HG03139 (cell line): ENCODE results near the gene RBFOX1.

Experiments used
- ATAC-seq: cut with Tn5 transposase; IDR thresholded peaks from one replicate; pipeline ENCODE4 v1.9.1; 2021; ENCODE audit not compliant: unreplicated experiment

RBFOX1 gene

GRCh38 chr16:7334801-7335560 is 2.3 kb downstream of the RBFOX1 start:
- no peak for ATAC-seq

GRCh38 chr16:7335991-7336634 is 3.5 kb downstream of the RBFOX1 start:
- ATAC-seq, result no peak

- ATAC-seq, result no peak
Observed at GRCh38 chr16:7336742-7337141, 4.1 kb downstream of the RBFOX1 start.

GRCh38 chr16:7338826-7339225 is 6.2 kb downstream of the RBFOX1 start:
- no peak for ATAC-seq

DNA sequence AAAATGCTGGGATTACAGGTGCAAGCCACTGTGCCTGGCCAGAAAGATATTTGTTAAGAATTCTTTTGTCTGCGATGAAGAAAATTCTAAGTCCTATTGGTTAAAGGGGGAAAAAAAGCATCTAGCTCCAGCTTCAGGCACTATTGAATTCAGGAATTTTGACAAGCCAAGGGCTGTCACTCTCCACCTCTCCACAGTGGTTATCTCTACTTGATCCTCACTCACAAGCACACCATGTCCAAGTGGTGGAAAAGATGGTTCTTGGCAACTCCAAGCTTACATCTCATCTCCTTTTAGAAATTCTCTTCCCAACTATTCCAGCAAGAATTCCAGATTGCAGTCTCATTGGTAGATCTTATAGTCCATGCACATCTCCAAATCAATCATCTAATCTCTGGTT is 7.1 kb downstream of the RBFOX1 start:
- ATAC-seq, result no peak

DNA sequence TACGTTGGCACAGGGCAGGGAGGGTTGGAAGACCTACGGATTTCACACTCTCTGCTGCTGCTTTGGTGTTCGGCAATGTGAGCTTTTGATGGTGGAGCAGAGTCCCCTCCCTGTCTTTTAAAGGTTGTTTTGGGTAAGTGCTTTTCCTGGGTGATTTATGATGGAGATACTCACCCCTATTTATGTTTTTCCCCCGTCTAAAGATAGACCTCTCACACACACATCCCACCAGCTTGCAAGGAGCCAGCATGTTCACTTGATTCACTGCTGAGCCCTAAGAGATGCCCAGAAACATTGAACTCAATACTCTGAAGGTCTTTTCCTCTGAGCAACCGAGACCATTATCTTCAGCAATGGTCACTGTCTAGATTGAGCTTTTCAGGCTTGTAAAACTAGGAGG is 8.3 kb downstream of the RBFOX1 start:
- no peak for ATAC-seq

DNA sequence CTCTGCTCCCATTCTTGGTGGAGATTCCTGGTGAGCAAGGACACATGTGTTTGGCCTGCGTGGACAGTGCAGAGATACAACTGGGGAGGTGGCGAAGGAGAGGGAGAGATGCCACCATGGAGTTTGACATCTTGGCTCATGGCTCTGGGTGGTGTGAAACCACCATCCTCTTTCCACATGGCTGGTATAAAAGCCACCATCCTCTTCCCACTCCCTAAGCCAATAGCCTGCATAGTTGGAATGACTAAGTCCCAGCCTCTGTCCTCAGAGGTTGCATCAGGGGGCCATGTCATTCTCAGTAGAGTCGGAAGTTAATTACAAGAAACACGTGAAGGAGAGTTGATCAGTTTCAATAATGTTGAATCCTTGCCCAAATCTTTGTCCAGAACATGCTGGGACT is 10.0 kb downstream of the RBFOX1 start:
- ATAC-seq, result no peak

DNA sequence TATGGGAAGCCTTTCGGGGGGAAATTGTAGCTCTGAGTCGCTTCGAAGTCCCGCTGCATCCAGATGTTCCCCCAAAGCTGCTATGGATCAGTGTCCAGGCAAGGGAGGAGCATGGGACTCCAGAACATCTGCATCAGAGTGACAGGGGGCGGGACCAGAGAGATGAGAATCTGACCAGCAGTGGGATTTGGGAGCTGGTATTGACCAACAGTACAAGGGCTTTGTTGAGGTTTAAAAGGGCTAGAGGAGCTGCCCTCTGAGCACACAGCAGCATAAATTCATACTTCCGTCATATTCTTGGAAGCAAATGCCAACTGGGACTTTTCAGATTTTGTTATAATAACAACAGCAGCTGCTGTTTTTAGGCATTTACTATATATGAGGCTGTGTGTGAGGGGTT is 10.6 kb downstream of the RBFOX1 start:
- no peak for ATAC-seq

DNA sequence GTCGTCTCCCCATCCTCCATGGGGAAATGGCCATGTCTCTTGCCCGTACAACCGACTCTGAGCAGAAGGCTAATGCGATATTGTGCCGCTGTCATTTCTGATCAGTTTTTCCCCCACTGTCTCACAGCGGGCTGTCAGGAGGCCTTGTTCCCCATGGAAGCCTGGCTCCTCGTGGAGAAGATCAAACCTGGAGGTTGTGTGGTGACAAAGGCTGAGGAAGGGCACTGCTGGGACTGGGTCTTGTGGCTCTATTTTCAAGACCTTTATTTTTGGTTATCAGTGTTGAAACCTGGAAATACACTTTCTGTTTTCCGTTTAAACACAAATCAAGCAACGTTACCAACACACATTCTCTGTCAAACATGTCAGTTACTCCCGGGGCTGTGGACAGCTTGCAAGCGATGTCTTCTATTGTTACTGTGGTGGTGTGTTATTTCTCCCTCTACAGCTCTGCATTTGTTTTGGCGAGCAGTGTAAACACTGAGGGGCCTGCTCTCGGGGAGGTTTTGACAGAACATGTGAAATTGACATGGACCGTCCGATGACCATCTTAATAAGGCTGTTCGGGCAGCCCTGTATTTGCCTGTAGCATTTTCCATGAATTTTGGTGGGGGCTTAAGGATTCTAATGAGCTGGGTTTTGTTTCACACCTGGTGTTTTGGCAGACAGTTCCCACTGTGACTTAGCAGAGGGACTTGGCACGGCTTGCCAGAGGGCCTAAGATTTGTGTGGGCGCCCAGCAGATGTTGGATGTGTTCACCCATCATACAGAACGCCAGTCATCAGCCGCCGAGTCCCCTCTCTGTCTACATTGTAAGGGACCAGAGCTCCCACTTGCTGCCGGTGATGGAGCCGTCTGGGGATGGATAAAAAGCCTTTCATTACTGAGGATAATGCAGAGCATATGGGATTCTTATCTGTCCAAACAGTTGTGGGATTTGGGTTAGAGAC is 12.5 kb downstream of the RBFOX1 start:
- no peak for ATAC-seq

GRCh38 chr16:7350806-7351205 is 18.2 kb downstream of the RBFOX1 start:
- no peak for ATAC-seq

- no peak for ATAC-seq
Observed at GRCh38 chr16:7351610-7352510, 19.2 kb downstream of the RBFOX1 start.

GRCh38 chr16:7355758-7356157 is 23.1 kb downstream of the RBFOX1 start:
- no peak for ATAC-seq

- no peak for ATAC-seq
Observed at GRCh38 chr16:7361416-7362129, 28.9 kb downstream of the RBFOX1 start.

DNA sequence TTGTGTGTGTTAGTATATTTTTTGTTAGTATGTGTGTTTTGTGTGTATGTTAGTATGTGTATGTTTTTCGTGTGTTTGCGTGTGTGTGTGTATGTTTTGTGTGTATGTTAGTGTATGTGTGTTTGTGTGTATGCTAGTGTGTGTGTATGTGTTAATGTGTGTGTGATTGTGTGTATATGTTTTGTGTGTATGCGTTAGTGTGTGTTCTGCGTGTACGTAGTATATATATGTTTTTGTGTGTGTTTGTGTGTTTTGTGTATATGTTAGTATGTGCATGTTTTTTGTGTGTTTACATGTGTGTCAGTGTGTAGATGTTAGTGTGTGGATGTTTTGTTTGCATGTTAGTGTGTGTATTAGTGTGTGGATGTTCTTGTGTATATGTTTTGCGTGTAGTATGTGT is 29.6 kb downstream of the RBFOX1 start:
- ATAC-seq, result no peak

GRCh38 chr16:7363422-7364417 is 31.1 kb downstream of the RBFOX1 start:
- ATAC-seq, result no peak

GRCh38 chr16:7366041-7366440 is 33.4 kb downstream of the RBFOX1 start:
- no peak for ATAC-seq

- ATAC-seq, result no peak
Observed at GRCh38 chr16:7366993-7367880, 34.6 kb downstream of the RBFOX1 start.

DNA sequence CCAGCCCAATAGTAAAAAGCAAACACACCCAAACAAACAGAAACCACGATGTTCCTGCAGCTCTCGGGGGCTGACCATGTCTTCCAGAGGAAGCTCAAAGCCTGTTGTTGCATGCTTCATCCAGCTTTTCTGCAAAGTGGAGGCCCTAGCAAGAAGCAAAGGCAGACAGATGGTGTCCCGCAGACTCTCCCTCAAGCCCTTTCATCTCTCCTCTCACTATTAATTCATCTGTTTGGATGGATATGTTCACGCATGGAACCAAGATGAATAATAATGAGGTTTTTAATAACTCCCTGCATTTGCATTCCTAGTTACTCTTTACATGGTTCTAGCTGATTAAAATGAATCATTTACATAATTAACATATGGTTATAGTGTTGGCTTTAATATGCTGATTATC is 36.6 kb downstream of the RBFOX1 start:
- no peak for ATAC-seq
